ENCODE results near the gene NUP98.

DNA sequence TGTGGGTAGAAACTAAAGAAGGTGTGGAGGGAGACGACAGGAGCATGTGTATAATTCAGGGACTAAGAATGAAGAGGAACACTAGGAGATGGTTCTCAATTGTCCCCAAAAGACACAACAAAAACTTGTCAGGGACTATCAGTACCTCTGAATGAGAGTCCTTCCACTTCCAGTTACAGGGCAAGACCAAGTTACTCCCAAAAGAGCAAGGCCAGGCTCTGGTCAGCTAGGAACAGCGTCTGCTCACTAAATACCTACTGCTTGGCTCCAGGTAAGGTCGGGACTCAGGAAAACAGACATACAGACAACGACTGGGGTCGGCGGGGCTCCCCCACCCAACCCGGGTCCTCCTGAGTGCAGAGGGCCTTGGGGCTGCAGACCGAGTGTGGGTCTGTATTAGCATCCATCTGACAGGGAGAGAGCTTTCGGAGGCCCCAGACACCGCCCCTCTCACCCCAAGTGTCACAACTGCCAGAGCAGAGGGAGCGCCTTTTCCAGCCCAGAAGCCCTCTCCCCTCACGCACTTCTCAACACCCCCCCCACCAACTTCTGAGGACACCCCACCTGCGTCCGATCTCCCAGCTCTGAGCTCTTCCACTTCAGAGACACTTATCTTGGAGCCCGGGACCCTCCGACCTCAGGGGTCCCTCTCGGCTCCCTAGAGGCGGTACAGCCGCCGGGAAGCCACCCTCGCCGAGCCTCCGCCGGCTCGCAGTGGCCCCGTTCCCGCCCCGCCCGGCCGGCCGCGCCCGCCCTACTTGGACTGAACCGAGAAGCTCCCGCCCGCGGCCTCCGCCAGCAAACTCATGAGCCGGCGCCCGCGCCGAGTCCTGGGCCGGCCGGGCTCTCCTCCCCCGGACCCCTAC, 42.9 kb upstream of the NUP98 start:
- TF ChIP-seq POLR2AphosphoS5 (IDR thresholded peaks at IDR 0.05) (no peak), POLR2A (IDR thresholded peaks at IDR 0.05) (no peak)
- TF ChIP-seq, protein P1, sequence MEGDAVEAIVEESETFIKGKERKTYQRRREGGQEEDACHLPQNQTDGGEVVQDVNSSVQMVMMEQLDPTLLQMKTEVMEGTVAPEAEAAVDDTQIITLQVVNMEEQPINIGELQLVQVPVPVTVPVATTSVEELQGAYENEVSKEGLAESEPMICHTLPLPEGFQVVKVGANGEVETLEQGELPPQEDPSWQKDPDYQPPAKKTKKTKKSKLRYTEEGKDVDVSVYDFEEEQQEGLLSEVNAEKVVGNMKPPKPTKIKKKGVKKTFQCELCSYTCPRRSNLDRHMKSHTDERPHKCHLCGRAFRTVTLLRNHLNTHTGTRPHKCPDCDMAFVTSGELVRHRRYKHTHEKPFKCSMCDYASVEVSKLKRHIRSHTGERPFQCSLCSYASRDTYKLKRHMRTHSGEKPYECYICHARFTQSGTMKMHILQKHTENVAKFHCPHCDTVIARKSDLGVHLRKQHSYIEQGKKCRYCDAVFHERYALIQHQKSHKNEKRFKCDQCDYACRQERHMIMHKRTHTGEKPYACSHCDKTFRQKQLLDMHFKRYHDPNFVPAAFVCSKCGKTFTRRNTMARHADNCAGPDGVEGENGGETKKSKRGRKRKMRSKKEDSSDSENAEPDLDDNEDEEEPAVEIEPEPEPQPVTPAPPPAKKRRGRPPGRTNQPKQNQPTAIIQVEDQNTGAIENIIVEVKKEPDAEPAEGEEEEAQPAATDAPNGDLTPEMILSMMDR (IDR thresholded peaks at IDR 0.05), result no peak
